Measurements from ENCODE around the gene TUBA4B. TPM values are rescaled to one million over a fixed set of nuclear protein-coding genes. Genes with fewer than 3 reads are reported as not detected.
A peak's percentile ranks its signal among the peaks of the same experiment; 100 is the strongest.
"Not testable (repeated sequence)": the region's sequence is repeated elsewhere in the genome, so short reads cannot be mapped to it uniquely, and the experiment has no call there.

The TUBA4B gene
- total RNA-seq, 1 donor from 2014 or later: 0.25 TPM

GRCh38 chr2:219247678-219248642 is 5.1 kb upstream of the TUBA4B start:
- no peak for DNase-seq (ENCODE audit: low read depth)

GRCh38 chr2:219248845-219249202 is 4.2 kb upstream of the TUBA4B start:
- no peak for DNase-seq (ENCODE audit: low read depth)

GRCh38 chr2:219249203-219249980 is 3.7 kb upstream of the TUBA4B start:
- peak; percentile 98 for DNase-seq (ENCODE audit: low read depth)

- DNase-seq (ENCODE audit: low read depth): no peak
Measured at GRCh38 chr2:219250049-219250781, 2.8 kb upstream of the TUBA4B start.

GRCh38 chr2:219251656-219252055 is 1.4 kb upstream of the TUBA4B start:
- no peak for DNase-seq (ENCODE audit: low read depth)

- no peak for DNase-seq (ENCODE audit: low read depth)
Measured at GRCh38 chr2:219252084-219252483, 959 bp upstream of the TUBA4B start.

- DNase-seq (ENCODE audit: low read depth): no peak
Measured at GRCh38 chr2:219252570-219252899, 508 bp upstream of the TUBA4B start.

- no peak for DNase-seq (ENCODE audit: low read depth)
Measured at GRCh38 chr2:219253753-219254589, 928 bp downstream of the TUBA4B start, which contains the start of gene TUBA4A. Gene TUBA4A, minus strand, starts transcription at chr2:219253918. Its CDS starts 60 bp downstream, at chr2:219253858.

- DNase-seq (ENCODE audit: low read depth): no peak
Measured at GRCh38 chr2:219254590-219255201, 1.7 kb downstream of the TUBA4B start.

- not testable (repeated sequence) for DNase-seq (ENCODE audit: low read depth)
Measured at GRCh38 chr2:219258942-219259341, 5.9 kb downstream of the TUBA4B start.

GRCh38 chr2:219261024-219261855 is 8.2 kb downstream of the TUBA4B start:
- no peak for DNase-seq (ENCODE audit: low read depth)

GRCh38 chr2:219266232-219266631 is 13.2 kb downstream of the TUBA4B start:
- DNase-seq (ENCODE audit: low read depth): no peak

- no peak for DNase-seq (ENCODE audit: low read depth)
Measured at GRCh38 chr2:219266886-219267285, 13.8 kb downstream of the TUBA4B start.

GRCh38 chr2:219268294-219268693 is 15.3 kb downstream of the TUBA4B start:
- DNase-seq (ENCODE audit: low read depth): no peak

GRCh38 chr2:219269362-219270054 is 16.5 kb downstream of the TUBA4B start:
- peak; percentile 77 for DNase-seq (ENCODE audit: low read depth)

- DNase-seq (ENCODE audit: low read depth): no peak
Measured at GRCh38 chr2:219270055-219270372, 17.0 kb downstream of the TUBA4B start.

- DNase-seq (ENCODE audit: low read depth): no peak
Measured at GRCh38 chr2:219271021-219271420, 18.0 kb downstream of the TUBA4B start.

GRCh38 chr2:219272356-219272755 is 19.3 kb downstream of the TUBA4B start:
- DNase-seq (ENCODE audit: low read depth): peak; percentile 79

GRCh38 chr2:219272995-219273394 is 20.0 kb downstream of the TUBA4B start:
- peak; percentile 55 for DNase-seq (ENCODE audit: low read depth)

Data from renal cortical epithelial cell (primary cell).